RCC 7860 (cell line): Measurements from ENCODE around the gene SERP2.
A peak's percentile ranks its signal among the peaks of the same experiment; 100 is the strongest.

ENCODE experiments used
- DNase-seq: peaks from one replicate; pipeline ENCODE4 v3.0.0-alpha.2; 2015; ENCODE audit warnings: low spot score
- FAIRE-seq: peaks from 2 replicates; lab custom pipeline; 2012; peaks lifted over from hg19 to GRCh38; lab: Jason Lieb, UNC

The SERP2 gene

GRCh38 chr13:44354884-44355283, 18.7 kb upstream of the SERP2 start:
- no peak for DNase-seq
- no peak for FAIRE-seq

GRCh38 chr13:44355621-44356020, 18.0 kb upstream of the SERP2 start:
- DNase-seq (no peak), FAIRE-seq (no peak)

- DNase-seq (no peak), FAIRE-seq (no peak)
Measured at GRCh38 chr13:44359983-44360375, 13.6 kb upstream of the SERP2 start.

GRCh38 chr13:44362394-44363040, 11.1 kb upstream of the SERP2 start:
- FAIRE-seq: no peak

GRCh38 chr13:44363631-44364344, 9.8 kb upstream of the SERP2 start:
- FAIRE-seq (no peak), DNase-seq (no peak)

More at GRCh38 chr13:44362394-44363040, 11.1 kb upstream of the SERP2 start:
- no peak for DNase-seq

GRCh38 chr13:44364345-44365000, 9.2 kb upstream of the SERP2 start:
- peak; percentile 78 for FAIRE-seq
- DNase-seq: peak; percentile 81

- peak; percentile 42 for DNase-seq
- no peak for FAIRE-seq
Measured at GRCh38 chr13:44365008-44365407, 8.6 kb upstream of the SERP2 start.

GRCh38 chr13:44365899-44366298, 7.7 kb upstream of the SERP2 start:
- no peak for FAIRE-seq
- no peak for DNase-seq

- no peak for FAIRE-seq
- no peak for DNase-seq
Measured at GRCh38 chr13:44368062-44368591, 5.5 kb upstream of the SERP2 start.

GRCh38 chr13:44368599-44369368, 4.8 kb upstream of the SERP2 start:
- FAIRE-seq (no peak), DNase-seq (no peak)

GRCh38 chr13:44371421-44371820, 2.2 kb upstream of the SERP2 start:
- DNase-seq (no peak), FAIRE-seq (no peak)

- DNase-seq (no peak), FAIRE-seq (no peak)
Measured at GRCh38 chr13:44373247-44373600, 400 bp upstream of the SERP2 start.

- FAIRE-seq: no peak
Measured at GRCh38 chr13:44374348-44374712, 706 bp downstream of the SERP2 start.

GRCh38 chr13:44378277-44378676, 4.7 kb downstream of the SERP2 start:
- DNase-seq (no peak), FAIRE-seq (no peak)

More at GRCh38 chr13:44374348-44374712, 706 bp downstream of the SERP2 start:
- DNase-seq: no peak

- DNase-seq (no peak), FAIRE-seq (no peak)
Measured at GRCh38 chr13:44379885-44380284, 6.3 kb downstream of the SERP2 start.

- FAIRE-seq: no peak
Measured at GRCh38 chr13:44380404-44381165, 7.0 kb downstream of the SERP2 start.

GRCh38 chr13:44382635-44383145, 9.1 kb downstream of the SERP2 start:
- FAIRE-seq (no peak), DNase-seq (no peak)

More at GRCh38 chr13:44380404-44381165, 7.0 kb downstream of the SERP2 start:
- no peak for DNase-seq

- no peak for DNase-seq
- no peak for FAIRE-seq
Measured at GRCh38 chr13:44383945-44384344, 10.3 kb downstream of the SERP2 start.

- DNase-seq (no peak), FAIRE-seq (no peak)
Measured at GRCh38 chr13:44384778-44385177, 11.2 kb downstream of the SERP2 start.

- no peak for DNase-seq
- no peak for FAIRE-seq
Measured at GRCh38 chr13:44385401-44385800, 11.8 kb downstream of the SERP2 start.
